ENCODE measurements around the gene CDC42BPA.
A peak's percentile ranks its signal among the peaks of the same experiment; 100 is the strongest.

CDC42BPA gene, protein sequence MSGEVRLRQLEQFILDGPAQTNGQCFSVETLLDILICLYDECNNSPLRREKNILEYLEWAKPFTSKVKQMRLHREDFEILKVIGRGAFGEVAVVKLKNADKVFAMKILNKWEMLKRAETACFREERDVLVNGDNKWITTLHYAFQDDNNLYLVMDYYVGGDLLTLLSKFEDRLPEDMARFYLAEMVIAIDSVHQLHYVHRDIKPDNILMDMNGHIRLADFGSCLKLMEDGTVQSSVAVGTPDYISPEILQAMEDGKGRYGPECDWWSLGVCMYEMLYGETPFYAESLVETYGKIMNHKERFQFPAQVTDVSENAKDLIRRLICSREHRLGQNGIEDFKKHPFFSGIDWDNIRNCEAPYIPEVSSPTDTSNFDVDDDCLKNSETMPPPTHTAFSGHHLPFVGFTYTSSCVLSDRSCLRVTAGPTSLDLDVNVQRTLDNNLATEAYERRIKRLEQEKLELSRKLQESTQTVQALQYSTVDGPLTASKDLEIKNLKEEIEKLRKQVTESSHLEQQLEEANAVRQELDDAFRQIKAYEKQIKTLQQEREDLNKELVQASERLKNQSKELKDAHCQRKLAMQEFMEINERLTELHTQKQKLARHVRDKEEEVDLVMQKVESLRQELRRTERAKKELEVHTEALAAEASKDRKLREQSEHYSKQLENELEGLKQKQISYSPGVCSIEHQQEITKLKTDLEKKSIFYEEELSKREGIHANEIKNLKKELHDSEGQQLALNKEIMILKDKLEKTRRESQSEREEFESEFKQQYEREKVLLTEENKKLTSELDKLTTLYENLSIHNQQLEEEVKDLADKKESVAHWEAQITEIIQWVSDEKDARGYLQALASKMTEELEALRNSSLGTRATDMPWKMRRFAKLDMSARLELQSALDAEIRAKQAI (N-terminal part only)

DNA sequence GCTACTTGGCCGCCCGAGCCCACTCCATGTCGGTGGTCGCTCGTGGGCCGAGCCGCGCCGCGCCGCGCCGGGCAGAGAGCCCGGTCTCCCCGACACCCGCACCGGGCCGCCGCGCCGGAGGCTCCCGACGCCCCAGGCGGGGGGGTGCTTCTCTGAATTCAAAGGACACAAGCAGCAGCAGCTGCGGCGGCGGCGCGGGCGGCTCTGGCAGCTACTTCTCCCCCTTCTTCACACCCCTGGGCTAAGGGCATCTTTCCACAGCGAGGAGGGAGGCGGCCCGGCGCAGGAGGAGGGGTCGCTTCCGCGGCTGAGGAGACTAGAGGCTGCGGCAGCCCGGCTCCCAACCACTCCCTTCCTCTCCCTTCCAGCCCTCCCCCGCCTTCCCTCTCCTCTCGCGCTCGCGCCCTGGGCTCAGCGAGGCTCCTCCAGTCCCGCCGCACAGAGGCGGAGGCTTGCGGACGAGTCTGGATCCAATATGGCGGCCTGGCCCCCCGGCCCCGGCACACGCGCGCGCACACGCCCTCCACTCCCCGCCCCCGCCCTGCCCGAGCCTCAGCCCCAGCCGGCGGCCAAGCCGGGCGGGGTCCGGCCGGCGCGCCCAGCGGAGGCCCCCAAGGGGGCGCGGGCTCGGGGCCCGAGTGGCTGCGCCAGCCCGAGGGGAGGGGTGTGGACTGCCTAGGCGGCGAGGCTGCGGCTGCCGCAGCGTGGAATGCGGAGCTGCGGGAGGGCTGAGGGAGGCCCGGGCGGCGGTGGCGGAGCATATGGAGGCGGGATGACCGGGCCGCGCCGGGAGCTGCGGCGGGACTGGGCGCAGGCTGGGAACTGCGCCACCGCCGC, at the start of gene CDC42BPA:
TSS of gene CDC42BPA (minus strand) at position 477 of the 837 bp plus-strand sequence. CDS start 1,310 bp downstream, outside the sequence.
- no peak for TF ChIP-seq CTCF (conservative IDR thresholded peaks at IDR 0.05; ENCODE audit: low read depth, low read length)
- DNase-seq (ENCODE audit: low read depth): peak; percentile 43

GRCh38 chr1:227368009-227368408, 49.7 kb upstream of the CDC42BPA start:
- DNase-seq (ENCODE audit: low read depth): no peak
- H3K4me3 ChIP-seq (ENCODE audit: low read length): no peak overlapping the region
- TF ChIP-seq CTCF (conservative IDR thresholded peaks at IDR 0.05; ENCODE audit: low read depth, low read length): no peak

More for the DNA sequence above, at the start of gene CDC42BPA:
- peak within 1 kb of the TSS; percentile 80 for H3K4me3 ChIP-seq (ENCODE audit: low read length)

DNA sequence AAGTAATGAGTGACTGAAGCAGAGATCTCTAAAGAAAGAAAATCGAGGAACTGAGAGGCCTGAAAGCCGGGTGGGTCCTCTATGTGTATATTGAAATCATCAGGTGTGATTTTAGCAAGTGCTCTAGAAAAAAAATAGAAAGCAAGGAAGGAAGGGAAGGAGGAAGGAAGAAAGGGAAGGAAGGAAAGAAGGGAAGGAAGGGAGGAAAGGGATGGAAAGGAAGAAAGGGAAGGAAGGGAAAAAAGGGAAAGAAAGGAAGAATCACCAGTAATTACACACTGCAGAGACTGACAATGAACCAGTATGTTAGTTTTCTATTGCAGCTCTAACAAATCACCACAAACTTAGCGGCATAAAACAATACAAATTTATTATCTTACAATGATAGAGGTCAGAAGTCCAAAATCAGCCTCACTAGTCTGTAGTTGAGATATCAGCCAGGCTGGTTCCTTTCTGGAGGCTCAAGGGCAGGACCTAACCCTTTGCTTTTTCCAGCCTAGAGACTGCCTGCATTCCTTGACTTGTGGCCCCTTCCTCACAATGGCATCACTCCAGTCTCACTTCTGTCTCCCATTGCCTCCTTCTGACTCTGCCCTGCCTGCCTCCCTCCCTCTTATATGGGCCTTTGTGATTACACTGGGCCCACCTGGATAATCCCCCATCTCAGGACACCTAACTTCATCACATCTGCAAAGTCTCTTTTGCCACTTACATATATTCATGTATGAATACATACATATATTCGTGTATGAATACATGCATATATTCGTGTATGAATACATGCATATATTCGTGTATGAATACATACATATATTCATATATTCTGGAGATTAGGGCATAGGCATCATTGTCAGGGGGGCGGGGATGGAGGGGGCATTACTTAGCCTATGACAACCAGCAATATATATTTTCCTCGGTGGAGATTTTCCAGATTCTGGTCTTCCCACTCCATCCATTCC, 47.5 kb upstream of the CDC42BPA start:
- DNase-seq (ENCODE audit: low read depth): no peak
- TF ChIP-seq CTCF (conservative IDR thresholded peaks at IDR 0.05; ENCODE audit: low read depth, low read length): no peak
- H3K4me3 ChIP-seq (ENCODE audit: low read length): no peak overlapping the region

DNA sequence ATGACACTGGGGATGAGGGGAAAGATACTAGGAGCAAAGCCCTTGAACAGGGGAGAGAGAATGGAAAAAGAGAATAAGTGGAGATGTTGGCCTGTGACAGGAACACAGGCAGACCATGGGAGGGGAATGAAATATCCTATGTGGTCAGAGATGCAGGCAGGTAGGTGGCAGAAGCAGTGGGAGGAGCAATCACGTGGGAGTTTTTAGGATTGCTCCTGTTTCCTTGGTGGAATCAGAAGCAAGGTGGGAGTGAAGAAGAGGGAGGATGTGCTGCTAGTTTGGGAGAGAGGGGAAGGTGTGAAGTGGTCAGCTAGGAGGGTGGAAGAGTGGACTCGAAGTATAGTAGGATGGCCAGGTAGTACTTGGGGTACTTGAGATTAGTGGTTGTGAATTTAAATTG, 46.4 kb upstream of the CDC42BPA start:
- no peak overlapping the region for H3K4me3 ChIP-seq (ENCODE audit: low read length)
- no peak for TF ChIP-seq CTCF (conservative IDR thresholded peaks at IDR 0.05; ENCODE audit: low read depth, low read length)
- no peak for DNase-seq (ENCODE audit: low read depth)

- H3K4me3 ChIP-seq (ENCODE audit: low read length): no peak overlapping the region
- DNase-seq (ENCODE audit: low read depth): no peak
- no peak for TF ChIP-seq CTCF (conservative IDR thresholded peaks at IDR 0.05; ENCODE audit: low read depth, low read length)
Measured at GRCh38 chr1:227363825-227364224, 45.5 kb upstream of the CDC42BPA start.

DNA sequence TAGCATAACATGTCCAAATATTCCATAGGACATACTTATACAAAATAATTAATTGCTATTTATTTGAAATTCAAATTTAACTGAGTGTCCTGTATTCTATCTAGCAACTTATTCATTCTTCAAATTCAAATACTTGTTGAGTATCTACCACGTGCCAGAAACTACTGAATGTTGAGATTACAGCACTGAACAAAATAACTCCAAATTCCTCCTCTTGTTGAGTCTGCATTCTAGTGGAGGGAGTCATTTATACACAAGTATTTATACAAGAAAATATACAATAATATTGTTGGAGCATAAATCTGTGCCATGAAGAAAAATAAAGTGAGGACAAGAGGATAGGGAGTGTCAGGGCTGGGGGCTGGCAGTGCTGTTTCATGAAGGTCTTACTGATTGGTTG, 43.7 kb upstream of the CDC42BPA start:
- TF ChIP-seq CTCF (conservative IDR thresholded peaks at IDR 0.05; ENCODE audit: low read depth, low read length): no peak
- DNase-seq (ENCODE audit: low read depth): no peak
- H3K4me3 ChIP-seq (ENCODE audit: low read length): no peak overlapping the region

Data from retinal pigment epithelial cell (primary cell).